ENCODE measurements around the gene BCL2L15.

GRCh38 chr1:113870778-113871177 lies 16.6 kb downstream of the BCL2L15 start:
- TF ChIP-seq POLR2A (IDR thresholded peaks at IDR 0.05; ENCODE audit: extremely low read depth, insufficient read length) (no peak), CTCF (IDR thresholded peaks at IDR 0.05; ENCODE audit: low read depth, low read length) (no peak), MYC (IDR thresholded peaks at IDR 0.05; ENCODE audit: low read depth, low read length) (no peak)
